ENCODE measurements around the gene FAM114A1. TPM values are rescaled to one million over a fixed set of nuclear protein-coding genes. Genes with fewer than 3 reads are reported as not detected.

FAM114A1 gene
- total RNA-seq, 2 experiments from 2014 or later = not detected

DNA sequence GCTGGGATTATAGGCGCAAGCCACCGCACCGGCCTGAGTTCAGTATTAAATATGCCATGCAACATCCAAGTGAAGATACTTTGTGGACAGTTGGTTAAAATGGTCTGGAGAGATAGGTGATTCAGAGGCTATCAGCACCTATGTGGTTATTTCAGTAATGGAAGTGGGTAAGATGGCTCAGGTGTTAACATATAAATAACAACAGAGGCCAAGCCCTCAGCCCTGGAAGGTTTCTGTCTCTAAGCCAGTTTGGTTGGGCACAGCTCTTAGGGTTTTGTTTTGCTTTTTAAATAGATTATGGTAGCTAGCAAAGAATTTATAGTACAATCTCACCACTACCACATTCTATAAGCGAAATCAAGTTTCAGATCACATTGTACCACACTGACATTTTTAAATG lies 16.6 kb downstream of the FAM114A1 start:
- intact Hi-C loops (cut with DNase I, micrococcal nuclease) = no loop called here
- Mint-ChIP-seq H3K9me3 (no peaks in the 10 kb centered on the region), H3K4me1 (ENCODE audit: low read depth) (peaks cover 2% of the 10 kb centered on the region), H3K36me3 (ENCODE audit: low read depth) (no peaks in the 10 kb centered on the region), H3K27me3 (no peaks in the 10 kb centered on the region), H3K27ac (no peak overlapping the region), H3K4me3 (no peak overlapping the region)
- POLR2A ChIA-PET = no interaction called here
- Histone ChIP-seq H3K27me3 (ENCODE audit: control insufficient read depth in 1 of 2, insufficient read depth in 2 of 2, low read length in 2 of 2) (no peaks in the 10 kb centered on the region), H3K27ac (ENCODE audit: low read depth in 1 of 2, low read length in 2 of 2) (no peak overlapping the region), H3K36me3 (ENCODE audit: insufficient read depth, low read length) (no peaks in the 10 kb centered on the region), H3K9me3 (ENCODE audit: control insufficient read depth in 1 of 2, insufficient read depth in 1 of 2, low read length in 2 of 2) (no peaks in the 10 kb centered on the region), H3K4me3 (ENCODE audit: low read length) (no peak overlapping the region), H3K4me1 (ENCODE audit: insufficient read depth, low read length) (no peaks in the 10 kb centered on the region)
- TF ChIP-seq, protein P1, sequence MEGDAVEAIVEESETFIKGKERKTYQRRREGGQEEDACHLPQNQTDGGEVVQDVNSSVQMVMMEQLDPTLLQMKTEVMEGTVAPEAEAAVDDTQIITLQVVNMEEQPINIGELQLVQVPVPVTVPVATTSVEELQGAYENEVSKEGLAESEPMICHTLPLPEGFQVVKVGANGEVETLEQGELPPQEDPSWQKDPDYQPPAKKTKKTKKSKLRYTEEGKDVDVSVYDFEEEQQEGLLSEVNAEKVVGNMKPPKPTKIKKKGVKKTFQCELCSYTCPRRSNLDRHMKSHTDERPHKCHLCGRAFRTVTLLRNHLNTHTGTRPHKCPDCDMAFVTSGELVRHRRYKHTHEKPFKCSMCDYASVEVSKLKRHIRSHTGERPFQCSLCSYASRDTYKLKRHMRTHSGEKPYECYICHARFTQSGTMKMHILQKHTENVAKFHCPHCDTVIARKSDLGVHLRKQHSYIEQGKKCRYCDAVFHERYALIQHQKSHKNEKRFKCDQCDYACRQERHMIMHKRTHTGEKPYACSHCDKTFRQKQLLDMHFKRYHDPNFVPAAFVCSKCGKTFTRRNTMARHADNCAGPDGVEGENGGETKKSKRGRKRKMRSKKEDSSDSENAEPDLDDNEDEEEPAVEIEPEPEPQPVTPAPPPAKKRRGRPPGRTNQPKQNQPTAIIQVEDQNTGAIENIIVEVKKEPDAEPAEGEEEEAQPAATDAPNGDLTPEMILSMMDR (IDR thresholded peaks at IDR 0.05) = no peak
- ATAC-seq (ENCODE audit: poor library complexity) = no peak
- no peak for DNase-seq
- CTCF ChIA-PET = interaction anchor here (0.6 kb wide), 1 partner anchor 48 kb away, joined by 3 read pairs; no protein-coding TSS in a partner anchor

DNA sequence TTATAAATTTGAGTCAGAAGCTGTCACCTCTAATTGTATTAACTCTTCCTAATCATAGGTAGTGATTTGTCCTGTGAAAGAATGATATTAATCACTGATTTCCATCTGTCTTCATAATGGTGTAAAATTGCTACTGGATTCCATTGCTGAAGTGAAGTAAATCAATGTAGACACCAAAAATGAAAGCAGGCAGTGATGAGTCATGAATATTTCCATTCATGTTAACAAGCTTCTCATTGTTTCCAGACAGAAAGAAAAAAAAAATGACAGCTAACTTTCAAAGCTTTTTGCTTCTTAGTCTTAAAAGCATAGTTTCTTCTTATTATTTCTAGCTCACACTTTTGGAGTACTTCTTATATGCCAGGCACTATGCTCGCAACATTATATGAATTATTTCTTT lies 21.5 kb downstream of the FAM114A1 start:
- DNase-seq (peak in 3 of 14 experiments; percentile 22 to 33 (median 26)), ATAC-seq (ENCODE audit: poor library complexity) (no peak)
- Mint-ChIP-seq H3K4me3 (no peak overlapping the region), H3K27ac (no peak overlapping the region), H3K9me3 (no peaks in the 10 kb centered on the region), H3K4me1 (ENCODE audit: low read depth) (peaks cover 6% of the 10 kb centered on the region), H3K27me3 (no peaks in the 10 kb centered on the region), H3K36me3 (ENCODE audit: low read depth) (no peaks in the 10 kb centered on the region)
- no peaks in the 10 kb centered on the region for H3K36me3 ChIP-seq (ENCODE audit: insufficient read depth, low read length)
- ChIA-PET CTCF (interaction anchor here (1.0 to 1.7 kb wide), 3 partner anchors 10 to 247 kb away, joined by 3 to 4 read pairs (median 3); no protein-coding TSS in a partner anchor), POLR2A (interaction anchor here (0.6 to 0.8 kb wide), 2 partner anchors 33 to 817 kb away, joined by 3 to 5 read pairs; no protein-coding TSS in a partner anchor)
- H3K27me3 ChIP-seq (ENCODE audit: control insufficient read depth in 1 of 2, insufficient read depth in 2 of 2, low read length in 2 of 2) = no peaks in the 10 kb centered on the region
- H3K4me1 ChIP-seq (ENCODE audit: insufficient read depth, low read length) = no peaks in the 10 kb centered on the region
- H3K9me3 ChIP-seq (ENCODE audit: control insufficient read depth in 1 of 2, insufficient read depth in 1 of 2, low read length in 2 of 2) = no peaks in the 10 kb centered on the region
- TF ChIP-seq, protein P1 (IDR thresholded peaks at IDR 0.05) = no peak
- intact Hi-C loops (cut with DNase I, micrococcal nuclease) = no loop called here
- no peak overlapping the region for H3K27ac ChIP-seq (ENCODE audit: low read depth in 1 of 2, low read length in 2 of 2)
- H3K4me3 ChIP-seq (ENCODE audit: low read length) = no peak overlapping the region

DNA sequence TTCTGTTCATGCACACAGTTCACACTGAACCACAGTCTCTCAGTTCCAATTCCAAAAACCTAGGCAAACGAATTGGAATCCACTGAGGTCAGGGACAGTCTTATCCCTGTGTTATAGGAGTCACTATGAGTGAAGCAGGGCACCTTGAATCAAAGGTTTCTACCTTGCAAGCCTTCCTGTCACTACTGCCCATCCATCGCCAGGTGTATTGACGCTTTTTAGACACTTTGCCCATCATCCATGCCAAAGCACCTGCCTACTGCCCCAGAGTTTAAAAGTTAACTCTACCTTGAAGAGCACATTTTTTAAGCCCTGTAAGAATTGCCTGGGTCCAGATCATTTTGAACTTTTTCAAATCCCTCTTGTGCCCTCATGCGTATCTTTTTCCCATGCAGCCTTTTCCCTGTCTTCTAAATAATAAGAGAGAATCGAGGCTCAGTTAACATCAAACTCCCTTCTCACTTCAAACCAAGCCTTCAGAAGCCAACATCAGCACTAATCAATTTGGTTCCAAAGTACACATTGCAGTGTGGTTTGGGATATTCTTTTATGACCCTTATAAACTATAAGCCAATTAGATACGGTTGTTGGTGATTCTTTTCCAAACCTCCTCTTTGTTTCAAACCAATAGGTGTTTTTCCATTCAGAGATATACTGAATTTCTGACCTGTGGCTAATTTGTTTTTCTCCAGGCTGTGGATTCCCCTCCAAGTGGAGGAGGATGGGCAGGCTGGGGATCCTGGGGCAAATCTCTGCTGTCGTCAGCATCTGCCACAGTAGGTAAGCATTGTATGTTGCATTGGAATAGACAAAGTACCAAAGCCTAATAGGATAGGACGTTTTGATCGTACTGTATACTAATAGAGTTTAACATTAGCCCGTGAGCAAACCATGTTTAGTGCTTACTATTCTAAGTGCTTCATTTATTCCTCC lies 23.7 kb downstream of the FAM114A1 start:
- H3K4me3 ChIP-seq (ENCODE audit: low read length) = no peak overlapping the region
- Mint-ChIP-seq H3K4me1 (ENCODE audit: low read depth) (peaks cover 6% of the 10 kb centered on the region), H3K27ac (no peak overlapping the region), H3K4me3 (no peak overlapping the region), H3K36me3 (ENCODE audit: low read depth) (no peaks in the 10 kb centered on the region), H3K9me3 (no peaks in the 10 kb centered on the region), H3K27me3 (peaks cover 1% of the 10 kb centered on the region)
- ChIA-PET POLR2A (no interaction called here), CTCF (no interaction called here)
- ATAC-seq (ENCODE audit: poor library complexity) (no peak), DNase-seq (no peak)
- no peaks in the 10 kb centered on the region for H3K27me3 ChIP-seq (ENCODE audit: control insufficient read depth in 1 of 2, insufficient read depth in 2 of 2, low read length in 2 of 2)
- no peaks in the 10 kb centered on the region for H3K4me1 ChIP-seq (ENCODE audit: insufficient read depth, low read length)
- no peaks in the 10 kb centered on the region for H3K9me3 ChIP-seq (ENCODE audit: control insufficient read depth in 1 of 2, insufficient read depth in 1 of 2, low read length in 2 of 2)
- no peaks in the 10 kb centered on the region for H3K36me3 ChIP-seq (ENCODE audit: insufficient read depth, low read length)
- intact Hi-C loops (cut with DNase I, micrococcal nuclease) = no loop called here
- TF ChIP-seq, protein P1 (IDR thresholded peaks at IDR 0.05) = no peak
- H3K27ac ChIP-seq (ENCODE audit: low read depth in 1 of 2, low read length in 2 of 2) = no peak overlapping the region

Data from CD4-positive, alpha-beta T cell (primary cell).